Erythroblast (primary cell): ENCODE data around the gene PDGFRB.

Experiments used
- GATA1 ChIP-seq: IDR thresholded peaks from 2 replicates; pipeline ENCODE4 v1.6.1; 2011; ENCODE audit warnings: low read depth, mild to moderate bottlenecking, control low read depth, low read length, moderate library complexity
- POLR2A ChIP-seq: IDR thresholded peaks from 2 replicates; pipeline ENCODE4 v1.6.1; 2011; ENCODE audit warnings: mild to moderate bottlenecking, low read length

DNA sequence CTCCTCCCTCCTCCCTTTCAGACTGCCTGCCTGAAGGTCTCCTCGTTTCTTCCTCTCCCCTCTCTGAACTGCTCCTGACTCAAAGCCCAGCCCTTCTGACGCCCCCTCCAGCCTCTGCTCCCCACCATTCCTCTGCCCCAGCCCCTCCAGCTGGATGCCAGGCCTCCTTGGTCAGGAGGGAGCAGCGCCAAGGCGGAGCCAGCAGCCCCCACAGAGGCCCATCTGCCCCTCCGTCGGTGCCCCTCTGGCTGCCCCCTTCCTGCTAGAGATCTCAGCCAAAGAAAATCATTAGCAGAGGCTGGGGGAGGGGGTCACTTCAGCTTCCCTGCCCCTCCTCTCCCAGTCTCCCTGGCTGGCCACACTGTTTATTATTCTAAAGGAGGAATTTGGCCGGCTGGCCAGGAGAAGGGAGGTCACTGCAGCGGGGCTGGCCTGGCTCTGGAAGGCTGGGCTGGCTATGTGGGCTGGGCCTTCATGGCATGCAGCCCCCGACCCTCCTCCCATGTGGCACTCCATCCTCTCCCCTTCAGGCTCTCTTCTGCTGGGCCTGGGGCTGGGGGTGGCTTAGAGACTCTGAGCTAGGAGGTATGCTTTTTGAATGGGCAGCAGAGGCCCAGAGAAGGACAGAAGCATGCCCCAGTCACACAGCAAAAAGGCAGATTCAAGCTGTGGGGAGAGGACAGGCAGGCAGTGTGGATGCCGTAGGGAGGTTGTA lies 16.9 kb downstream of the PDGFRB start:
- no peak for TF ChIP-seq POLR2A
- TF ChIP-seq GATA1: no peak
